HG02870 (cell line): ENCODE measurements around the gene HCAR1.
"Not testable (repeated sequence)": the region's sequence is repeated elsewhere in the genome, so short reads cannot be mapped to it uniquely, and the experiment has no call there.

Source experiments
- ATAC-seq: cut with Tn5 transposase; IDR thresholded peaks from one replicate; pipeline ENCODE4 v1.9.1; 2021; ENCODE audit warnings: mild to moderate bottlenecking, moderate library complexity; ENCODE audit not compliant: unreplicated experiment

Gene HCAR1

DNA sequence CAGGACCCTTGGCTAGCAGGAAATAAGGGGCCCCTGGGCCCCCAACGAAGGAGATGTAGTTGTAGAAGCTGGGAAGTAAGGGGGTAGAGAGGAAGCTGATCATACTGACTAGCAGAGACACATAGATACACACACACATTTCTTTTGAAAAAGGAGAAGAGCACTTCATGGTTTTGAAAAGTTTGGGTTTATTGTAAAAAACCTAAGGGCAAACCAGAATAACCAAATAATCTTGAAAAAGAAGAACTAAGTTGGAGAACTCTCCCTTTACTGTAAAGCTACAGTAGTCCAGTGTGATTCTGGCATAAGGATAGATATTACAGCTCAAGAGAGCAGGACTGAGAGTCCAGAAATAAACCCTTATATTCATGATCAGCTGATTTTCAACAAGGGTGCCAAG, 8.3 kb downstream of the HCAR1 start:
- ATAC-seq, result no peak

DNA sequence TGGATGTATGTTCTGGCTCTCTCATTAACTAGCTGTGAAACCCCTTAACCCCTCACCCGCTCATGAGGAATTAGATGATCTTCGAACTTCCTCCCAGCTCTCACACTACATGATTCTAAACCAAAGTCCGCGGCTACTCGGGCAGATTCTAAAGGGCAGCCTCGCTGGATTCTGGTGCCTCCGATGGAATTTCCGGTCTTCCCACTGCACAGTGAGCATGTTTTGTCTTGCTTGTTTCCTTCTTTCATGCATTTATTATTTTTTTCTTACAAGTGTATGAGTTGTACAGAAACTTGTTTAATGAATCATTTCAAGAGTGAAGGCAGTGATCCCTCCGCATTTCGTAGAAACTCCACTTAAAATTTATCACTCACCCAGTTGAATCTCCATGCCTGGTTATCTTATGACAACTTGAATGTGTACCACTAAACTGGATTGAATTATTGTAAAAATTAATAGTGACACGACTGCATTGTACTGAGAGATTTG, 9.5 kb downstream of the HCAR1 start:
- no peak for ATAC-seq

DNA sequence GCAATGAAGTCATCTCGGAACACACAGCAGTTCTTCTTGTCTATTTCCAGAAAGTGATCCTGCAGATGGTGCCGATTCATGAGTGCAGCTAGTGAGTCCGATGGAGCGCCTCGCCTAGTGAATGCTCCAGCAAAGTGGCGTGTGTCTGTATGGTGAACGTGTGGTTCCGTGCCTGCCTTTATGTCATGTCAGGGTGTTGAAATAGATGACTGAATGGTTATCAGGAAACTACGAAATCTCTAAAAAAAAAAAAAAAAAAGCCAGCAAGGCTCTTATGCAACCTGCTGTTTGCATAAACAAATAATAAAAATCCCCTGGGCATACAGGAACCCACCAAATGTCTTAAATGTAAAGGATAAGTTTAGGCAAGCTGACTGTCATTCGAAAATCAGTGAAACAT, 14.0 kb downstream of the HCAR1 start, which contains the start of gene HCAR3:
HCAR3 (minus strand) TSS at position 154 of the 400 bp plus-strand sequence; CDS start at position 80, 74 bp downstream.
- ATAC-seq, result not testable (repeated sequence)

DNA sequence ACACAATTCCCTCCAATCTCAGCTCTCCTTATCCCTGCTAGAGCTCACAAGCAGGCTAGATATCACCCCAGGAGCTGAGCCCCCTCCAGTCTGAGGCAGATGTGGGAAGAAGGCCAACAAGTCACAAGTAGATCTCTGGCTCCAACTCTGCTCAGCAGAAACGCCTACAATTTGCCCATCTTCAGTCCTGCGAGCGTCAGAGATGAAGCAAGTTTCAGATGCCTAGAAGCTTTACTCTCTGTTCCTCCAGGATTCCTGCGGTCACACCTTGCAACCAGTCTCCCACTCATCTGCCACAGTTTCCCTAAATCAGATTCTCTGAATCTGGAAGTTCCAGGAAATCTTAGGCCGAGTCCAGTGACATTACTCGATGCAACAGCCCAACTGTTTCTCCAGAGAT, 15.4 kb downstream of the HCAR1 start:
- ATAC-seq, result not testable (repeated sequence)

DNA sequence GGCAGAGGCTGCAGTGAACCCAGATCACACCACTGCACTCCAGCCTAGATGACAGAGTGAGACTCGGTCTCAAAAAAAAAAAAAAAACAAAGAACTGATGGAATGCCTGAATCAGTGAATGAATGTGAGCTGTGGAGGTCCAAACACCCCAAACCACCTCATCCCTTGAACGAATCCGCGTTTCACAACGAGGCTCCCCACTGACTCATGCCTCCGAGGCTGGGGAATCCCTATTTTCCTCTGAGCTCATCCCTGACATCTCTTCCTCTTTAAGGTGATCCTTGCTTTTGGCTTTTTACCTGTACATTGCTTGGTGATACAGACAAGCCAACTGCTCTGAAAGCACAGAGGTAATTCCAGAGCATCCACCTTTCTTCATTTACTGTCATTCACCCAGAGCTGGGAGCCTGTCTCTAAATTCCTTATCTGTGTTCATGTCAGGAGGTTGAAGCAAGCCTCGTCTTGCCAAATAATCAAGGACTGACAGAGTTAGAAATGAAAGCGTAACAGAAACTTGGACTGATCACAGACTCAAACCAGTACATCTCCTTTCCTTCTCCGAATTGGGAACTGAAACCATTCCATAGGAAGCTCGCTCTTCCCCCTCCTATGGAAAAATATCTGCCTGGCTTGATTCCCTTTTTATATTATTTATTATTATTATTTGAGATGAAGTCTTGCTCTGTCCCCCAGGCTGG, 17.0 kb downstream of the HCAR1 start:
- ATAC-seq, result not testable (repeated sequence)

DNA sequence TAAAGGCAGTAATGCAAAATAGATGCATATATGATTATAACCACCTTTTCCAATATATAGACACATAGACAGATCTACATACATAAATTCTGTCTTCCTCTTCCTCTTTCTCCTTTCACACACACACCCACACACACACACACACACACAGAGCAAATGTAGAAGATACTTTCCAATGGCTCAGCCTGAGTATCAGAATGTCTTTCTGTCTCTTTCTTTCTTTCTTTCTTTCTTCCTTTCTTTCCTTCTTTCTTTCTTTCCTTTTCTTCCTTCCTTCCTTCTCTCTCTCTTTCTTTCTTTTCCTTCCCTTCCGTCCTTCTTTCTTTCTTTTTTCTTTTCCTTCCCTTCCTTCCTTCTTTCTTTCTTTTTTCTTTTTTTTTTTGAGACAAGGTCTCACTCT, 19.4 kb downstream of the HCAR1 start:
- ATAC-seq, result not testable (repeated sequence)

DNA sequence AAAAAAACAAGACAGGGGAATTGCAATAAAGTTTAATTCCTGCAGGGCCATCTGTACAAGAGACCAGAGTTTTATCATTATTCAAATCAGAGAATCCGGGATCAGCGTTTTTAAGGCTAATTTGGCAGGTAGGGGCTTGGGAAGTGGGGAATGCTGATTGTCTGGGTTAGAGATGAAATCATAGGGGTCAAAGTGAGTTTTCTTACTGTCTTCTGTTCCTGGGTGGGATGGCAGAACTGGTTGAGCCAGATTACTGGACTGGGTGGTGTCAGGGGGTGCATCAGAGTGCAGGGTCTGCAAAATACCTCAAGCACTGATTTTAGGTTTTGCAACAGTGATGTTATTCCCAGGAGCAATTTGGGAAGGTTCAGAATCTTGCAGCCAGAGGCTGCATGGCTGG, 20.3 kb downstream of the HCAR1 start:
- ATAC-seq, result not testable (repeated sequence)

DNA sequence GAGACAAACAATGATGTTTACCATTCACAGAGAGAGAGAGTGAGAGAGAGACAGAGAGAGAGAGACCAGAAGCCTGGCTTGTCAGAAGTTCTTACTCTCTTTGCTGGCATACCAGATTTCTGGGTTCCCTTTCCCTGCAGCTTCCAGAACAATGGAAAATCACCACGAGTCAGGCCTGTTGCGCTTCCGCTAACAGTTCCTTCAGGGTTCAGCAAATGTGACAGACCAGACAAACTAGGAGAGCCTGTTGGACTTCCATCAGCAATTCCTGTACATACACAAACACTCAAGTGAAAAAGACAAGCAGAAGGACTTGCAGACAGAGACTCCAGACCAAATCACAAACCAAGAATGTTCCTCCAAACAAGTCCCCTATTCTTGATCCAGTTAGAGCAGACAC, 21.4 kb downstream of the HCAR1 start:
- ATAC-seq, result not testable (repeated sequence)

DNA sequence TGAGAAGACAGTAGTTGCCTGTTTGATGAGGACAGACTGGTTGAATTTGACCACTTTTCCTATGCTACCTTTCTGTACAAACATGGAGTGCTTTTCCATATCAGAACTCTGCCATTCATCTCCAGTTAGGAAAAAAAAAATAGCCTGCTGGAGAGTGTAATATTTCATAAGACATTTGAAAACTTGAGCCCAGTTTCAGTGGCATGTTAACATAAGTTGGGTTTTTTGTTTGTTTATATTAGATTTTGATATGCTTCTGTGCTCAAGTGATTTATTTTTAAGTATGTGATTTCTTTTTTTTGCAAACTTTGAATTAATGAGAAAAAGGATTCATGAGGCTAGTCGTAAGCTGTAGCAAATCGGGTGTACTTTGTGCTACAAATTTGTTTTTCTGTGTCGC, 26.8 kb downstream of the HCAR1 start:
- ATAC-seq, result not testable (repeated sequence)

DNA sequence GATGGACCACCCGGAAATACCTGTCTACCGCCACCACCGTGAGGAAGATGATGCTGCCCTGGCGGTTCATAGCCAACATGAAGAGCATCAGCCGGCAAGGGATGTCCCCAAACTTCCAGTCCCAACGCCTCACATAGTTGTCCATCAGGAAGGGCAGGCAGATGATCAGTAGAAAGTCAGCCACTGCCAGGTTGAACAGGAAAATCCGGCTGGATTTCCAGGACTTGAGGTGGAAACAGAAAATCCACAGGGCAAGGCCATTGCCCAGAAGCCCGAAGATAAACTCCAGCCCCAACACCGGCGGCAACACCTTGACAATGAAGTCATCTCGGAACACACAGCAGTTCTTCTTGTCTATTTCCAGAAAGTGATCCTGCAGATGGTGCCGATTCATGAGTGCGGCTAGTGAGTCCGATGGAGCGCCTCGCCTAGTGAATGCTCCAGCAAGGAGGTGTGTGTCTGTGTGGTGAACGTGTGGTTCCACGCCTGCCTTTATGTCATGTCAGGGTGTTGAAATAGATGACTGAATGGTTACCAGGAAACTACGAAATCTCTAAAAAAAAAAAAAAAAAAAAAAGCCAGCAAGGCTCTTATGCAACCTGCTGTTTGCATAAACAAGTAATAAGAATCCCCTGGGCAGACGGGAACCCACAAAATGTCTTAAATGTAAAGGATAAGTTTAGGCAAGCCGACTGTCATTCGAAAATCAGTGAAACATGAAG, 27.6 kb downstream of the HCAR1 start, which contains the start of gene HCAR2:
HCAR2 (minus strand) TSS at position 468 of the 722 bp plus-strand sequence; CDS start at position 394, 74 bp downstream.
- not testable (repeated sequence) for ATAC-seq

DNA sequence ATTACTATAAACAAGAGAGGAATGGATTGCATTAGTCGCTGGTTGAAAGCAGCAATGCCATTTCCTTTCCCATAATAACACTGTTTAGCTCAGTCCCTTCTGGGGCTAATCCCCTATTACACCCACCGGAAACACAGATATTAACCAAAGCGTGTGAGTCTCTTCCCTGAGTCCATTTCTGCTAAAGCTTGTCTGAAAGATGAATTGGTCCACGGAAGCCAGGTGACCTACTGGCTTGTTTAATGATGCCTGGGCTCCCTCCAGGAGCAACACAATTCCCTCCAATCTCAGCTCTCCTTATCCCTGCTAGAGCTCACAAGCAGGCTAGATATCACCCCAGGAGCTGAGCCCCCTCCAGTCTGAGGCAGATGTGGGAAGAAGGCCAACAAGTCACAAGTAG, 29.2 kb downstream of the HCAR1 start:
- ATAC-seq, result not testable (repeated sequence)

DNA sequence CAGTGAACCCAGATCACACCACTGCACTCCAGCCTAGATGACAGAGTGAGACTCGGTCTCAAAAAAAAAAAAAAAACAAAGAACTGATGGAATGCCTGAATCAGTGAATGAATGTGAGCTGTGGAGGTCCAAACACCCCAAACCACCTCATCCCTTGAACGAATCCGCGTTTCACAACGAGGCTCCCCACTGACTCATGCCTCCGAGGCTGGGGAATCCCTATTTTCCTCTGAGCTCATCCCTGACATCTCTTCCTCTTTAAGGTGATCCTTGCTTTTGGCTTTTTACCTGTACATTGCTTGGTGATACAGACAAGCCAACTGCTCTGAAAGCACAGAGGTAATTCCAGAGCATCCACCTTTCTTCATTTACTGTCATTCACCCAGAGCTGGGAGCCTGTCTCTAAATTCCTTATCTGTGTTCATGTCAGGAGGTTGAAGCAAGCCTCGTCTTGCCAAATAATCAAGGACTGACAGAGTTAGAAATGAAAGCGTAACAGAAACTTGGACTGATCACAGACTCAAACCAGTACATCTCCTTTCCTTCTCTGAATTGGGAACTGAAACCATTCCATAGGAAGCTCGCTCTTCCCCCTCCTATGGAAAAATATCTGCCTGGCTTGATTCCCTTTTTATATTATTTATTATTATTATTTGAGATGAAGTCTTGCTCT, 30.5 kb downstream of the HCAR1 start:
- not testable (repeated sequence) for ATAC-seq

DNA sequence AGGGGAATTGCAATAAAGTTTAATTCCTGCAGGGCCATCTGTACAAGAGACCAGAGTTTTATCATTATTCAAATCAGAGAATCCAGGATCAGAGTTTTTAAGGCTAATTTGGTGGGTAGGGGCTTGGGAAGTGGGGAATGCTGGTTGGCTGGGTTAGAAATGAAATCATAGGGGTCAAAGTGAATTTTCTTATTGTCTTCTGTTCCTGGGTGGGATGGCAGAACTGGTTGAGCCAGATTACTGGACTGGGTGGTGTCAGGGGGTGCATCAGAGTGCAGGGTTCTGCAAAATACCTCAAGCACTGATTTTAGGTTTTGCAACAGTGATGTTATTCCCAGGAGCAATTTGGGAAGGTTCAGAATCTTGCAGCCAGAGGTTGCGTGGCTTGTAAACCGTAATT, 33.7 kb downstream of the HCAR1 start:
- not testable (repeated sequence) for ATAC-seq

DNA sequence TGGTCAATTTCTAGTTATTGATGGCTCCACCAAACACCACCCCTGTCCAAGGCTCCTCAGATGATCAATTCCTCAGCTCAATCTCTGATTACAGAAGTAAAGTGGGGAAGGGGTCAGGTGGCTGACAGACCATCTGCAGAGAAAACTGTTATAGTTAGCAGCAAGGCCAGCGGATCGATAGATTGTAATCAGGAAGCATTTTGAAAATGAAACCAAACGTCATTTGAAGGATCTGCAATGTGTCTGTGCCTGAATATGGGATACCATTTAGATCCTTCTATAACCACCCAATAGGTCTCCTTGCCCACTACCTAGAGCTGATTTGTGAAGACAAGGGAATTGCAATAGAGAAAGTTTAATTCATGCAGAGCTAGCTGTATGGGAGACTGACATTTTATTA, 39.1 kb downstream of the HCAR1 start:
- ATAC-seq, result no peak

DNA sequence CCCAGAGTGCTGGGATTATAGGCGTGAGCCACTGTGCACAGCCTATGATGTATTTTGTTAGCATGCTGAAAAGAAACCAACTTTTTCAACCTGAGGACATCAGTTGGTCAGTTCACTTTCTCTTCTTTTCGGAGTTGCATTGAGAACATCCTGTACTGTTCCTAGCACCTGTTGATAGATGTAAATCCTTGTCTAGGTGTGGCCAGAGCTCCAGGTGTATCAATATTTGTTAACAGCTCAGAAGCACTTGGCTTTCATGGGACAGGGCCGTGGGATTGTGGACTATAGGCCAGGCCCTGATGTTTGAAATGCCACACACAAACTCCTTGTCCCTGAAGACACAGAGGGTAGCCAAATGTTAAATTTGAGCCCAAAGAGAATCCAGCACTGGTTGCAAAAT, 42.4 kb downstream of the HCAR1 start:
- ATAC-seq, result no peak

DNA sequence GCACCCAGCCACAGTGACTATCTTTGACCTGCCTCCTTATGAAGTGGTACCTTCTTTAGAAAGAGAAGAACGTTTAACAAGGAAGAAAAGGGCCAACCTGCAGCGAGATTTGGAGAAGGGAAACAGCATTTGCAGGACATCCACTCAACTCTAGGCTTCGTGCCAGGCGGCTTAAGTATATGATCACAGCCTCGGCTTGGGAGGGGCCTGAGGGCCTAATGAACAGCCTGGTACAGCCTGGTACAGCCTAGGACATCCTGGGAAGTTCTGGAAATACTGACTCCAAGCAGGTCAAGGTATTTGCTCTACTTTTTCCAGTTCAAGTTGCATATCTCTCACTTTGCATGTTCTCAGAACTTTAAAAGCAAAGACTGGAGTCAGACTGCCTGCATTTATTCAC, 43.6 kb downstream of the HCAR1 start:
- ATAC-seq, result no peak

DNA sequence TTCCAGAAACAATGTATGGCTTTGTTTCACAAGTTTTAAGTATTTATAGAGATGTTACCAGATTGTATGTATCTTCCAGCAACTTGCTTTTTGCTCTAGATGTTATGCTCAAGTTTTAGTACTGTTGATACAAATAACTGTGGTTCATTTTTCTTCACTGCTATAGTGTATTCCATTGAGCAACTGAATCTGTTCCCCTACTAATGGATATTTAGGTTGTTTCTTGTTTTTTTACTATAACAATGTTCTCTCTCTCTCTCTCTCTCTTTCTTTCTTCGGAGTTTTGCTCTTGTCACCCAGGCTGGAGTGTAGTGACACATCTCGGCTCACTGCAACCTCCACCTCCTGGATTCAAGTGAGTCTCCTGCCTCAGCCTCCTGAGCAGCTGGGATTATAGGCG, 44.1 kb downstream of the HCAR1 start:
- ATAC-seq, result no peak

DNA sequence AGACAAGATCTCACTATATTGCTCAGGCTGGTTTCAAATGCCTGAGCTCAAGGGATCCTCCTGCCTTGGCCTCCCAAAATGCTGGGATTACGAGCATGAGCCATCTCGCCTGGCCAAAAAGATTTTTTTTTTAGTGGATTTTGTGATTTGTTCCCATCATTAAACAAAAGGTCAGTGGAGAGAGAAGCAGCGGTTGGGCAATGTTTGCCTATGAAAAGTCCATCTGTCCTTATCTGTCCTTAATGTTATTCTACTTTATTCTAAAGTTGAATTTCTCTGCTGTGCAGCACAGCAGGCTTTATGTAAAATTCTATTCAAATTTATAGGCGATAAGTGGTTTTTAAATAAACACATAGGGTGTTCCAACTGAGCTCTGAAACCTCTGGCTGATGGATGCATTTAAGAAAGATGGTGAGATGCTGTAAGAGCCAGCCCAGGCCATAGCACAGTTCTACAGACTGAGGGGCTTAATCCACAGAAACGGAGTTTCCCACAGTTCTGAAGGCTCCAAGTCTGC, 46.3 kb downstream of the HCAR1 start:
- no peak for ATAC-seq

DNA sequence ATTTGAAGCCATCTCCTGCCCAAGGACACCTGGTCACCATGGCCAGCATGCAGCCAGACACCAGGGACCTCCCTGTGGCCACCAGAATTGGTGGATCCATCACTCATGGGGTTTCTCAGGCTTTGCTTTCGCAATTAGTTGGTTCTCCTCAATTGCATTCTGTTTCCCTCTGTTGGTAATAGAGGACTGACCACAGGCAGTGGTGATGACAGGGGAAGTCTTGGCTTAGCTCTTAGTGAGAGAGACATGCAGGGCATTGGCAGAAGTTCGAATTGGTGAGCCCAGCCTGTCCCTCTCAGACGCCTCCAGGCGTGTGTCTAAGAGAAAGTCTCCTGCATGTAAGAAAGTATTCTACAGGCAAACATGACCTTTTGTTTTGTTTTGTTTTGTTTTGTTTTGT, 48.8 kb downstream of the HCAR1 start:
- ATAC-seq, result no peak

DNA sequence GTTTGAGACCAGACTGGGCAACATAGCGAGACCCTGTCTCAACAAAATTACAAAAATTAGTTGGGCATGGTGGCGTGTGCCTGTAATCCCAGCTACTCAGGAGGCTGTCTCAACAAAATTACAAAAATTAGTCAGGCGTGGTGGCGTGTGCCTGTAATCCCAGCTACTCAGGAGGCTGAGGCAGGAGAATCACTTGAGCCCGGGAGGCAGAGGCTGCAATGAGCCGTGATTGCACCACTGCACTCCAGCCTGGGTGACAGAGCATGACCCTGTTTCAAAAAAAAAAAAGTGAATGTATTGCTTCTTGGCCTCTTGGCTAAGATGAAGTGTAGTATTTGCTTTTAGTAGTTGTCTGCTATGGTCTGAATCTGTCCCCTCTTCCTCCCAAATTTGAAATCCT, 49.7 kb downstream of the HCAR1 start:
- ATAC-seq, result not testable (repeated sequence)

DNA sequence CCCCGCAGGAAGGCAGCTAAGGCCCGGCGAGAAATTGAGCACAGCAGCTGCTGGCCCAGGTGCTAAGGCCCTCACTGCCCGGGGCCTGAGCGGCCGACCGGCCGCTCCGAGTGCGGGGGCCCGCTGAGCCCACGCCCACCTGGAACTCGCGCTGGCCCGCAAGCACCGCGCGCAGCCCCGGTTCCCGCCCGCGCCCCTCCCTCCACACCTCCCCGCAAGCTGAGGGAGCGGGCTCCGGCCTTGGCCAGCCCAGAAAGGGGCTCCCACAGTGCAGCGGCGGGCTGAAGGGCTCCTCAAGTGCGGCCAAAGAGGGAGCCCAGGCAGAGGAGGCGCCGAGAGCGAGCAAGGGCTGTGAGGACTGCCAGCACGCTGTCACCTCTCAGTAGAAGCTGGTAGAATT, 53.9 kb downstream of the HCAR1 start:
- not testable (repeated sequence) for ATAC-seq
